Astrocyte (in vitro differentiated cells and primary cell): ENCODE results near the gene GUCY2D. TPM values are rescaled to one million over a fixed set of nuclear protein-coding genes. Genes with fewer than 3 reads are reported as not detected.
"Not testable (repeated sequence)": the region's sequence is repeated elsewhere in the genome, so short reads cannot be mapped to it uniquely, and the experiment has no call there.

Experiments used
- DNase-seq: peaks from one replicate; pipeline ENCODE4 v3.0.0-alpha.2; 2010; ENCODE audit warnings: low read depth
- FAIRE-seq: peaks from 2 replicates; lab custom pipeline; 2011; peaks lifted over from hg19 to GRCh38; lab: Jason Lieb, UNC
- H2AFZ ChIP-seq: 2 replicates; pipeline ENCODE4 v1.6.0; 2012; ENCODE audit warnings: low read depth, low read length, inconsistent platforms
- H3K27ac ChIP-seq: 2 replicates; pipeline ENCODE4 v1.5.1; 2011; ENCODE audit warnings: low read depth, low read length, inconsistent platforms
- H3K27me3 ChIP-seq: 2 replicates; pipeline ENCODE4 v1.6.0; 2011; ENCODE audit warnings: low read length, inconsistent platforms; ENCODE audit not compliant: insufficient read depth
- H3K36me3 ChIP-seq: 2 replicates; pipeline ENCODE4 v1.5.1; 2011; ENCODE audit warnings: low read length, inconsistent platforms; ENCODE audit not compliant: insufficient read depth
- H3K4me1 ChIP-seq: 2 replicates; pipeline ENCODE4 v1.5.1; 2011; ENCODE audit warnings: low read length, inconsistent platforms; ENCODE audit not compliant: insufficient read depth
- H3K4me2 ChIP-seq: 2 replicates; pipeline ENCODE4 v1.6.0; 2012; ENCODE audit warnings: low read length, inconsistent platforms
- H3K4me3 ChIP-seq: 2 replicates; pipeline ENCODE4 v1.5.1; 2011; ENCODE audit warnings: low read depth, mild to moderate bottlenecking, low read length, inconsistent platforms; ENCODE audit not compliant: insufficient read depth
- H3K79me2 ChIP-seq: 2 replicates; pipeline ENCODE4 v1.6.0; 2012; ENCODE audit warnings: mild to moderate bottlenecking, low read length, inconsistent platforms; ENCODE audit not compliant: insufficient read depth
- H3K9ac ChIP-seq: 2 replicates; pipeline ENCODE4 v1.6.0; 2012; ENCODE audit warnings: mild to moderate bottlenecking, low read length, inconsistent platforms
- H3K9me3 ChIP-seq: 2 replicates; pipeline ENCODE4 v1.5.1; 2012; ENCODE audit warnings: low read depth, mild to moderate bottlenecking, low read length, inconsistent platforms; ENCODE audit not compliant: insufficient read depth
- H4K20me1 ChIP-seq: 2 replicates; pipeline ENCODE4 v1.6.0; 2012; ENCODE audit warnings: low read length, inconsistent platforms; ENCODE audit not compliant: insufficient read depth
- H3K27ac Mint-ChIP-seq: one replicate; pipeline ENCODE4 v1.8.0; 2021; ENCODE audit warnings: mild to moderate bottlenecking, mixed read lengths; ENCODE audit not compliant: unreplicated experiment
- H3K27me3 Mint-ChIP-seq: one replicate; pipeline ENCODE4 v1.8.0; 2021; ENCODE audit warnings: low read depth, mixed read lengths; ENCODE audit not compliant: unreplicated experiment
- H3K36me3 Mint-ChIP-seq: one replicate; pipeline ENCODE4 v1.8.0; 2021; ENCODE audit warnings: low read depth, mixed read lengths; ENCODE audit not compliant: unreplicated experiment
- H3K4me1 Mint-ChIP-seq: one replicate; pipeline ENCODE4 v1.8.0; 2021; ENCODE audit warnings: low read depth, mixed read lengths; ENCODE audit not compliant: unreplicated experiment
- H3K4me3 Mint-ChIP-seq: one replicate; pipeline ENCODE4 v1.8.0; 2021; ENCODE audit warnings: mild to moderate bottlenecking, moderate library complexity, mixed read lengths; ENCODE audit not compliant: unreplicated experiment
- H3K9me3 Mint-ChIP-seq: one replicate; pipeline ENCODE4 v1.8.0; 2021; ENCODE audit warnings: mild to moderate bottlenecking, mixed read lengths; ENCODE audit not compliant: unreplicated experiment
- EZH2 ChIP-seq: IDR thresholded peaks from 2 replicates; pipeline ENCODE4 v1.6.1; 2012; ENCODE audit warnings: mild to moderate bottlenecking, low read length, inconsistent platforms; ENCODE audit not compliant: insufficient read depth
- total RNA-seq: library from RNA; stranded (reverse); gene quantifications from 2 replicates; pipeline ENCODE4 v1.2.1, GENCODE V29; 2021
- TF ChIP-seq, protein P1 (sequence below): IDR thresholded peaks from 2 replicates; pipeline ENCODE4 v1.5.1; 2011; ENCODE audit warnings: low read depth, mild to moderate bottlenecking, inconsistent platforms, low read length, moderate library complexity; ENCODE audit not compliant: insufficient read depth

GUCY2D gene
- total RNA-seq, 1 donor from 2014 or later: not detected

- no peaks in the 10 kb centered on the region for H3K79me2 ChIP-seq
- Mint-ChIP-seq H3K9me3 (peaks cover 2% of the 10 kb centered on the region), H3K4me3 (no peak overlapping the region), H3K27ac (no peak overlapping the region), H3K27me3 (peaks cover 49% of the 10 kb centered on the region), H3K4me1 (peaks cover 11% of the 10 kb centered on the region), H3K36me3 (no peaks in the 10 kb centered on the region)
- H3K36me3 ChIP-seq: no peaks in the 10 kb centered on the region
- no peak overlapping the region for H3K9ac ChIP-seq
- peak; percentile 53 for DNase-seq
- no peak overlapping the region for H2AFZ ChIP-seq
- H4K20me1 ChIP-seq: no peaks in the 10 kb centered on the region
- H3K9me3 ChIP-seq: no peaks in the 10 kb centered on the region
- TF ChIP-seq, protein P1, sequence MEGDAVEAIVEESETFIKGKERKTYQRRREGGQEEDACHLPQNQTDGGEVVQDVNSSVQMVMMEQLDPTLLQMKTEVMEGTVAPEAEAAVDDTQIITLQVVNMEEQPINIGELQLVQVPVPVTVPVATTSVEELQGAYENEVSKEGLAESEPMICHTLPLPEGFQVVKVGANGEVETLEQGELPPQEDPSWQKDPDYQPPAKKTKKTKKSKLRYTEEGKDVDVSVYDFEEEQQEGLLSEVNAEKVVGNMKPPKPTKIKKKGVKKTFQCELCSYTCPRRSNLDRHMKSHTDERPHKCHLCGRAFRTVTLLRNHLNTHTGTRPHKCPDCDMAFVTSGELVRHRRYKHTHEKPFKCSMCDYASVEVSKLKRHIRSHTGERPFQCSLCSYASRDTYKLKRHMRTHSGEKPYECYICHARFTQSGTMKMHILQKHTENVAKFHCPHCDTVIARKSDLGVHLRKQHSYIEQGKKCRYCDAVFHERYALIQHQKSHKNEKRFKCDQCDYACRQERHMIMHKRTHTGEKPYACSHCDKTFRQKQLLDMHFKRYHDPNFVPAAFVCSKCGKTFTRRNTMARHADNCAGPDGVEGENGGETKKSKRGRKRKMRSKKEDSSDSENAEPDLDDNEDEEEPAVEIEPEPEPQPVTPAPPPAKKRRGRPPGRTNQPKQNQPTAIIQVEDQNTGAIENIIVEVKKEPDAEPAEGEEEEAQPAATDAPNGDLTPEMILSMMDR: peak; percentile 84
- no peak for TF ChIP-seq EZH2
- no peak overlapping the region for H3K4me3 ChIP-seq
- H3K27ac ChIP-seq: no peak overlapping the region
- H3K27me3 ChIP-seq: peaks cover 44% of the 10 kb centered on the region
- peaks cover 9% of the 10 kb centered on the region for H3K4me1 ChIP-seq
- H3K4me2 ChIP-seq: peak overlapping the region; percentile 13
- peak; percentile 89 for FAIRE-seq
Measured at GRCh38 chr17:8057691-8058114, 55.3 kb downstream of the GUCY2D start.

DNA sequence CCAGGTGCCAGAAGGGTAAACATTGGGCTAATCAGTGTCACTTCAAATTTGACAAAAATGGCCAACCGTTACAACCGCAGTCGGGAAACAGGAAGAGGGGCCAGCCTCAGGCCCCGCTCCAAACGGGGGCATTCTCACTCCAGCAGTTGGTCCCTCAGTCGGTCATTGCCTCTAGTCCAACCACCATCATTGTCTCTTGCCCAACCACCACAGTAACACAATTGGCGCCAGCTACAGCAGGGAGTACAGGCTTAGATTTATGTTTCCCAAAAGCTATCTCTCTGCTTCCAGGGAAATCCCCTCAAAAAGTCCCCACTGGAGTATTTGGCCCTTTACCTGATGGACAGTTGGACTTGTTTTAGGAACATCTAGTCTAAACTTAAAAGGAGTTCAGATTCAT lies 56.7 kb downstream of the GUCY2D start:
- H3K27ac Mint-ChIP-seq: no peak overlapping the region
- no peaks in the 10 kb centered on the region for H3K9me3 Mint-ChIP-seq
- Histone ChIP-seq H3K4me2 (no peak overlapping the region), H3K4me1 (peaks cover 9% of the 10 kb centered on the region), H3K27me3 (peaks cover 55% of the 10 kb centered on the region), H3K9me3 (no peaks in the 10 kb centered on the region), H3K27ac (no peak overlapping the region), H3K36me3 (no peaks in the 10 kb centered on the region), H3K4me3 (no peak overlapping the region), H4K20me1 (no peaks in the 10 kb centered on the region), H3K79me2 (no peaks in the 10 kb centered on the region), H2AFZ (no peak overlapping the region), H3K9ac (no peak overlapping the region)
- no peak for TF ChIP-seq EZH2
- TF ChIP-seq, protein P1: no peak
- H3K4me3 Mint-ChIP-seq: no peak overlapping the region
- FAIRE-seq (no peak), DNase-seq (no peak)
- H3K27me3 Mint-ChIP-seq: peaks cover 57% of the 10 kb centered on the region
- H3K36me3 Mint-ChIP-seq: no peaks in the 10 kb centered on the region
- H3K4me1 Mint-ChIP-seq: peaks cover 11% of the 10 kb centered on the region

DNA sequence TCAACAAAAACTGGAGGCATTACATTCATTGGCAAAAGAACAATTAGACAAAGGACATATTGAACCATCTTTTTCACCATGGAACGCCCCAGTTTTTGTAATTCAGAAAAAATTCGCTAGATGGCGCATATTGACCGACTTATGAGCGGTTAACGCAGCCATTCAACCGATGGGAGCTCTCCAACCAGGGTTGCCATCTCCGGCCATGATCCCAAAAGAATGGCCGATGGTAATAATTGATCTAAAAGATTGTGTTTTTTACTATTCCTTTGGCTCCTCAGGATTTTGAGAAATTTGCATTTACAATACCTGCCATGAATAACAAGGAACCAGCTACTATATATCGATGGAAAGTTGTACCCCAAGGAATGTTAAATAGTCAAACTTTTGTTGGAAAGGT lies 57.9 kb downstream of the GUCY2D start:
- peaks cover 62% of the 10 kb centered on the region for H3K27me3 ChIP-seq
- FAIRE-seq: peak; percentile 45

DNA sequence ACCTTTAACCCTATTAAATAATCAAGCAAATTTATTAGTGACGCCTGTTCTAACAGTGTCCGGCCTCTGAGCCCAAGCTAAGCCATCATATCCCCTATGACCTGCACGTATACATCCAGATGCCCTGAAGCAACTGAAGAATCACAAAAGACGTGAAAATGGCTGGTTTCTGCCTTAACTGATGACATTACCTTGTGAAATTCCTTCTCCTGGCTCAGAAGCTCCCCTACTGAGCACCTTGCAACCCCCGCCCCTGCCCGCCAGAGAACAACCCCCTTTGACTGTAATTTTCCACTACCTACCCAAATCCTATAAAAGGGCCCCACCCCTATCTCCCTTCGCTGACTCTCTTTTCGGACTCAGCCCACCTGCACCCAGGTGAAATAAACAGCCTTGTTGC lies 59.4 kb downstream of the GUCY2D start:
- not testable (repeated sequence) for H3K4me1 Mint-ChIP-seq, H2AFZ ChIP-seq, H3K4me3 ChIP-seq, H3K36me3 Mint-ChIP-seq, H4K20me1 ChIP-seq, H3K4me1 ChIP-seq, H3K9me3 ChIP-seq, H3K27ac ChIP-seq, H3K4me2 ChIP-seq, FAIRE-seq, H3K36me3 ChIP-seq, H3K79me2 ChIP-seq, H3K4me3 Mint-ChIP-seq, H3K9me3 Mint-ChIP-seq, H3K9ac ChIP-seq, DNase-seq
- Mint-ChIP-seq H3K27ac (peak overlapping the region; percentile 26), H3K27me3 (peaks cover 74% of the 10 kb centered on the region)
- H3K27me3 ChIP-seq: peaks cover 67% of the 10 kb centered on the region

More for the DNA sequence above, 57.9 kb downstream of the GUCY2D start:
- Mint-ChIP-seq H3K4me1 (peaks cover 11% of the 10 kb centered on the region), H3K36me3 (no peaks in the 10 kb centered on the region), H3K4me3 (no peak overlapping the region), H3K9me3 (no peaks in the 10 kb centered on the region), H3K27ac (no peak overlapping the region), H3K27me3 (peaks cover 61% of the 10 kb centered on the region)
- no peak overlapping the region for H3K4me2 ChIP-seq
- no peaks in the 10 kb centered on the region for H3K9me3 ChIP-seq
- no peaks in the 10 kb centered on the region for H3K79me2 ChIP-seq
- H3K4me1 ChIP-seq: peaks cover 9% of the 10 kb centered on the region
- no peak overlapping the region for H3K4me3 ChIP-seq
- H2AFZ ChIP-seq: no peak overlapping the region
- H4K20me1 ChIP-seq: no peaks in the 10 kb centered on the region
- peak; percentile 25 for DNase-seq
- H3K36me3 ChIP-seq: no peaks in the 10 kb centered on the region
- no peak overlapping the region for H3K27ac ChIP-seq
- no peak overlapping the region for H3K9ac ChIP-seq
- TF ChIP-seq, protein P1: peak; percentile 74
- TF ChIP-seq EZH2: no peak
